HL-60/S4 (cell line): Measurements from ENCODE around the gene ZDHHC11B.
"Not testable (repeated sequence)": the region's sequence is repeated elsewhere in the genome, so short reads cannot be mapped to it uniquely, and the experiment has no call there.

Source experiments
- in situ Hi-C: fragments of 300-500 bp; cut with MboI; formaldehyde crosslinking; loops from 2 replicates; pipeline ENCODE4 v1.14.3; 2022; ENCODE audit warnings: low sequenced_read_pairs

Gene ZDHHC11B

DNA sequence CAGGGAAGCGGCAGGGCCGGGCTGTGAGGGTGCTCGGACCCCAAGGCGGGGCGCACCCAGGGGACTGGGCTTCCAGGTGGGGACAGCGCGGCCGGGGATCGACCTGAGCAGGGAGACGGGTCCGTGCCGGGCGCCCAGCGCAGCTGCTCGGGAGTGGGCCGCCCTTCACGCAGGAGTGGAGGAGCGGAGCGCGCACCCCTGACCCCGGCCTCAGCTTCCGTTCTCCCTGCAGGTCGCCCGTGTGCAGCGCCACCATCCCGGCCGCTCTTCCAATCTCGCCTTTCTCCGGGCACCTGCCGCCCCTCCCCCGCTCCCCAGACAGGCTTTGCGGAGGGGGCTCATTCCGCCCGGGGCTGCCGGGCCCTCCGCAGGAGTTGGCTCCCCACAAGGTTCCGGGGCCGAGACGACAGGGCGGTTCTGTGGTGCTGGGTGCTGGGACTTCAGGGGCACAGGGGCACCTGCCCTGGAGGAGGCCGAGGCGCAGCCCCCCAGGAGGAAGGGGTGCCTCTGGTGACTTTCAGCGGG, 714 bp upstream of the ZDHHC11B start:
- in situ Hi-C loops: not testable (repeated sequence)

DNA sequence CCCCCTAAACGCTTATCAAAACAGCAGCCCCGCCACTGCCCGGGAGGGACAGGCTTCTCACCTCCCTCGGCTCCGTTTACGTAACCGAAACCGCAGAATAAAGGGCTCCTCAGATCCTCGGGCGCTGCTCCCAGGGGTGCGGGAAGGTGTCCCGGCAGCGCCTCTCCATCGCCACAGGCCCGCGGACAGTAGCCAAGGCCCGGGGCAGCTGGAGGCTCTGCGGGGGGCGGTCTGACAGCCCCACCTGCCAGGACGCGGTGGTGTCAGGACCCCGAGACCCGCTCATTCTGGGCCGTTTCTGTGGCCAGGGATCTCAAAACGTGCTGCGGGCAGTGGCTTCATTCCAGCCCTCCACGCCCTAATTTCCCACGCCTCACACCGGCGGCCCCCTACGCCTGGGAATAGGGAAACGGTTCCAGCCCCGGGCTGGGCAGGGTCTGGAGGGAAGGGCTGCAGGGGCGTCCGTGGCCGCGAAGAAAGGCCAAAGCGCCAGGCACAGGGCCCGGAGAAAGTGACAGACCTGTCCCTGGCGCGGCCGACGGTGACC, 575 bp downstream of the ZDHHC11B start:
- in situ Hi-C loops: not testable (repeated sequence)

DNA sequence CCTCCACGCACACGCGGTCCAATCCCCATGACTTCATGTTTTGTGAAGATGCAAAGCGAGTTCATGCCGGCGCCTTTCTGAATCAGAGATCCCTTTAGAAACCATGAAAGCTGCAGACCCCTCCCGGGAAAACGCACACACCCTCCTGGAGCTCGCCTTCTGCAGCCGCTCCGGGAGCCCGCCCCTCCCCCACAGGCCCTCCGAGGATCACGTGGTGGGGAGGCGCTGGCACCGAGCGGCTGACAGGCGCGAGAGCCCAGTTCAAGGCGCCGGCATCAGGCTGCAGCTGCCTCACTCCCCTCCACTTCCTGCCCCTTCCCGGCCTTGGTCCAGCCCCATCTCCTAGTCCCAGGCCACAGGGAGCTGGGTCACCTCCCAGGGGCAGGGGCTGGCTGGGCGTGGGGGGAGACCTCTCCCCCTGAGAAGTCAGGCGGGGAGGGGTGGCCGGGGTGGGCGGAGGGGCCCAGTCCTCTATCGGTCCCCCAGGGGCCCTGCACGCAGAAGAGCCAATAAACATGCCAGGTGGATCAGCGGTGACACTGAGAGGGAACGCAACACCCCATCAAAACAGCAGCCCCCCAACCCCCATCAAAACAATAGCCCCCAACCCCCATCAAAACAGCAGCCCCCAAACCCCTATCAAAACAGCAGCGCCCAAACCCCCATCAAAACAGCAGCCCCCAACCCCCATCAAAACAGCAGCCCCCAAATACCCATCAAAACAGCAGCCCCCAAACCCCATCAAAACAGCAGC, 1.3 kb downstream of the ZDHHC11B start:
- in situ Hi-C loops: not testable (repeated sequence)

DNA sequence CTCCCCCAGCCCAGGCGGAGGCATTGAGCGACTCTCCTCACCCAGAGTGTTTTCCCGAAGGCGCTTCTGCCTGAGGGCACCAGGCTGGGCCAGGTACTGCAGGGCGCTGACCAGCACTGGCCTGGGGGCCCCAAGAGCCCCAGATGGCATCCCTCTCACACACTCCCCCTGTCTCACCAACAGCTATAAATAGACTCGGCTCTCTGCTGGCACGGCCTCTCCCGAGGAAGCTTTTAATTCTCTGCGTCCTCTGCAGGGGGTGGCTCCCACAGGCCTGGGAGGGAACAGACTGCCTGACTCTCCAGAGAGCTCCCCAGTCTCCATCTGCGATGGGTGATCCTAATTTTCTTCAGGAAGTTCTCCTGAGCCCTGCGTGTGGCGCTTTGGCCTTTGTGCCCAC, 2.2 kb downstream of the ZDHHC11B start:
- in situ Hi-C loops: not testable (repeated sequence)

DNA sequence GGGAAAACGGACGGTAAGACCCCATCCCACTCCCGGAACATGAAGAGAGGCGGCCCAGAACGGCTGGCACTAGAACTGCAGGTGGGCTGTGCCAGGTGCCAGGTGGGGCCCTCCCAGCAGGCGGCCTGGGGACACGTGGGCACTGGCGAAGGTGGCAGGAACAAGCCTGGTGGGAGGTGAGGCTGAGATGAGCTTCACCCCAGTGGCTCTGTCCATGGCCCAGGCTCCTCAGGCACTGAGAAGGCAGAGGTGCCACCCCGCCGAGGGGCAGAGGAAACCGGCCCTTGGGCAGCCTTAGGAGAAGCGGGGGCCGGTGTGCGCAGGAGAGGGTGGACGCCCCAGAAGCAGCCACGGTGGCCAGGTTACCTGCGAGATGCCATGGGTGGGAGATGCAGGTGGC, 4.0 kb downstream of the ZDHHC11B start:
- in situ Hi-C loops: not testable (repeated sequence)

DNA sequence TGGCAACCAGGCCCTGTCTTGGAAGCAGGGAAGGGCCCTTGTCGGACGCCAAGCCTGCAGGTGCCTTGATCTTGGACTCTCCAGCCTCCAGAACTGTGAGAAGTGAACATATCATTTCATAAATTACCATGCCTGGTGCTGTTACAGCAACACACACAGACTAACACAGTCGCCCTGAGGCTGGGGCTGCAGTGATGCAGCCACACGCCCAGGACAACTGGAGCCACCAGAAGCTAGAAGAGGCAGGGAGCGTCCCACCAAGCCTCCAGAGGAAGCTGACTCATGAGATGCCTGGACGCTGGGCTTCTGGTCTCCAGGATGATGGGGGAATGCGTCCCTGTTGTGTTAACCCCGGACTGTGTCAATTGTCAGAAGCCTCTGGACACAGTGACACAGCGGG, 5.6 kb downstream of the ZDHHC11B start:
- in situ Hi-C loops: not testable (repeated sequence)

DNA sequence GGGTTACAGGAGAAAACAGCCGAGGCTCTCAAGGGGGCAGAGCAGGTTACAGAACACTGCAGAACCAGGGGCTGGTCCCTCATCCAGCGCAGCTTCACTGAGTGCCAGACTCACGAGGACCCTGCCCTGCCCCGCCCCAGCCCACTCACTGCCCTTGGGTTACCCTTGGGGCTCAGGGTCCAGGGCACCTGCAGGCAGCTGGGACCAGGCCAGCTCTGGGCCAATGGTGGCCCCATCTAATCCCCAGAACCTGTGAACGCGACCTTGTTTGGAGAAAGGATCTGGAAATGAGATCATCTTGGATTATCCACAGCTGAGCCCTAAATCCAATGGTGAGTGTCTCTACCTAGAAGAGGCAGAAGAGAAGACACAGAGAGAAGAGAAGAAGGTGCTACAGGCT, 6.1 kb downstream of the ZDHHC11B start:
- in situ Hi-C loops: not testable (repeated sequence)

DNA sequence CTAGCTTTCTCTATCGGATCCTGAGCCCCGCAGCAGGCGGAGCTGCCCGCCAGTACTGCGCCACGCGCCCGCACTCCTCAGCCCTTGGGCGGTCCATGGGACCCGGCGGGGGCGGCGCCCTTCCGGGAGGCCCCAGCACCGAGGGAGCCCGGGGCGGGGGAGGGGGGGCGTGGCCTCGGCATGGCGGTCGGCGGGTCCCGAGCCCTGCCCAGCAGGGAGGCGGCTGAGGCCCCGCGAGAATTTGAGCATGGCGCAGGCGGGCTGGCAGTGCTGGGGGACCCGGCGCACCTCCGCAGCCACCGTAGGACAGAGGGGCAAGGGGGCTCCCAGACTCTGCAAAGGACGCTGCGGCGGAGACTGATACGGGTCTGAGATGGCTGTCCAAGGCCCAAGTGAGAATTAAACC, 6.8 kb downstream of the ZDHHC11B start:
- in situ Hi-C loops: no loop called here

DNA sequence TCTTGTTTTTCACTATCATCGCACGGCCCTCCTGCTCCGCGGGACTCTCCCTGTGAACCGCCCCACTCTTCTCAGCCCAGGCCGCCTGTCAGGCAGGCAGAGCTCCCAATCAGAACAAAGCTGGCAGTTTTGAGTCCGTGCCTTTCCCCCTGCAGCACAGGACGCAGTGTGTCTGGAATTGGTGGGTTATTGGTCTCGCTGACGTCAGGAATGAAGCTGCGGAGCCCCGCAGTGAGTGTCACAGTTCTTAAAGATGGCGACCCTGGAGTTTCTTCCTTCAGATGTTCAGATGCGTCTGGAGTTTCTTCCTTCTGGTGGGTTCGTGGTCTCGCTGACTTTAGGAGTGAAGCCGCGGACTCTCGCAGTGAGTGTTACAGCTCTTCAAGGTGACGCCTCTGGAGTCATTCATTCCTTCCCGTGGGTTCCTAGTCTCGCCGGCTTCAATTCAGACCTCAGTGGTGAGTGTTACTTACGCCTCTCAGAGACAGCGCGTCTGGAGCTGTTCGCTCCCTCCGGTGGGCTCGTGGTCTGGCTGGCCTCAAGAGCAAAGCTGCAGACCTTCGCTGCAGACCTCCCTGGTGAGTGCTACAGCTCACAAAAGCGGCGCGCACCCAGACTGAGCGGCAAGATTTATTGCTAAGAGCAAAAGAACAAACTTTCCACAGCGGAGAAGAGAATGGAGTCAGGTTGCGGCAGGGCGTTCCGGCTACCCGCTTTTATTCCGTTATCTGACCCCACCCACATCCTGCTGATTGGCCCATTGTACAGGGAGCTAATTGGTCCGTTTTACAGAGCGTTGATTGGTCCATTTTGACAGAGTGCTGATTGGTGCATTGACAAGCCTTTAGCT, 7.4 kb downstream of the ZDHHC11B start:
- in situ Hi-C loops: no loop called here

DNA sequence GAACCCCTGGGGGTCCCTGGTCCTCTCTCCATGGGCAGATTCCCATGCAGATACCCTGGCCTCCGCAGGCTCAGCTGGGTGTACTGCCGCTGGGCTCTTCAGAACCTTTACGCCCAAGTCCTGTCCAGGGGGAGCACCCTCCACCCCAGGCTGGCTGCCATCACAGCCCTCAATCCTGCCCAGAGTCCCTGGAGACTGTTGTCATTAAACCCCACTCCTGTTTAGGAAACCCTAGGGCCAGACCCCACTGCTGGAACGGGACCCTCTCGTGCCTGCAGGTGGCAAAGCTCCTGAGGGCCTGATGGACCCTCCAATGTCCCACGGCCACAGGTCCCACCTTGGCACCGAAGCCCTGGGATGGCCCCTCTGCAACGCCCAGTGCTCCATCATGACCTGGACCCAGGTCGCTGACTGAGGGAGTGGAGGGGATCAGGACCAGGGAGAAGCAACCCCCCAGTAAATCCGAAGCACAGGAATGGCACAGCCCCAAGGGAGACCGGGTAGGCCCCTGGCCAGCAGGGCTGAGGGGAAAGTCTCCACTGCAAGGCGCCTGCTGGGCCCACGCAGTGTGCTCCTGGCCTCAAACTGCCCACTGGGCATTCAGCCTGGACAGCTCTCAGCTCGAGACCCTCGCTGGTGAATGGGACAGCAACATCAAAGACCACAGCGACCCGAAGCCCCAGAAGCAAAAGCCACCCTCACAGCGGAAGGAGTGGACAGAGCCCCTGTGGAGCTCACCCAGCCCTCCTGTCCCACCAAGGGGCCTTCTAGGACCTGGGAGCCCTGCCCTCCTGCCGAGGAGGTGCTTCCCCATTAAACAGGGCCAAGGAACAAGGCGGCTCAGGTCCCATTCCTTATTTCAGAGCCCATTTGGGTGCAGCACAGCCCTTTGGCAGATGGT, 8.3 kb downstream of the ZDHHC11B start:
- in situ Hi-C loops: no loop called here

DNA sequence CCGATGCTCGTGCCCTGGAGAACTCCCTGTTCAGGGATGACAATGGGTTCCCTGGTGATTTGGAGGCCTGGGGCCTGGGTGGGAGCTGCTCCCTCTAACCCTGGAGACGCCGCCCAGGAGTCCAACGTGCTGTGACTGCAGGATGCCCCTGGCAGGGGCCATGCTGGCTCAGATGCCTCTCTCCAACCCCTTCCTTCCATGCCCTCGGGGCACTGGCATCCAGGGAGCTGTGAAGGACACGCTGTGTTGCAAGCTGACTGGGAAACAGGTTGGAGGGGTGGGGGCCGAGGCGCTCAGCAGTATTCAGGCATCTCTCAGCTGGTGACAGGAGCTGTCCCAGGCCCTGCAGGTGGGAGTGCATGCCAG, 9.0 kb downstream of the ZDHHC11B start:
- in situ Hi-C loops: not testable (repeated sequence)

DNA sequence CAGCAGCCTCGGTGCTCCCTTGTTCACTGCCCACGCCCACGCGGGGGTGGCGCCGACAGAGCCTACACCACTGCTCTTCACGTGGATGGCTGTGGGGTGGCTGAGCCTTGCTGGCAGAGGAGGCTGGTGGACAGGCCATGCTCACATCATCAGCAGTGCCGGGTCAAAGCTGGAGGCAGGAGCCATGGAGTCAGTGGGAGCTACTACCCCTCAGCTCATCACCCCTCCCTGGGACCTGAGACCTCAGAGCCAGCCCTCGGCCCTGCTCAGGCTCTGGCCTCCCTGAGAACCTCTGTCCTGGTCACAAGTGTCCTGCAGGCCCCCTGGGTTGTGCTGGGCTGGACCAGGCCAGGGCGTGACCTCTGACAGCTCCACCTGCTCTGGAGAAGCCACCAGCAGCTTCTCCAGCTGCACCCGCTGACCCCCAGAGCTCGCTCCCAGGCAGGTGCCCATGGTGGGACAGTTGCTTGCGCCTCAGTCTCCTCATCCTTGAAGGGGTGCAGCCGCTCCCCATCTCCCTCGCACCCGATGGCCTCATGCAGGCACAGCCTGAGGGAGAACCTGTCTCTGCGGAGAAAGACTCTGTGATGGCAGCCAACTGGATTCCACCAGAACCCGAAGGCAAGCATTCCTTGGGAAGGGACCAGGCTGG, 9.5 kb downstream of the ZDHHC11B start:
- in situ Hi-C loops: not testable (repeated sequence)

DNA sequence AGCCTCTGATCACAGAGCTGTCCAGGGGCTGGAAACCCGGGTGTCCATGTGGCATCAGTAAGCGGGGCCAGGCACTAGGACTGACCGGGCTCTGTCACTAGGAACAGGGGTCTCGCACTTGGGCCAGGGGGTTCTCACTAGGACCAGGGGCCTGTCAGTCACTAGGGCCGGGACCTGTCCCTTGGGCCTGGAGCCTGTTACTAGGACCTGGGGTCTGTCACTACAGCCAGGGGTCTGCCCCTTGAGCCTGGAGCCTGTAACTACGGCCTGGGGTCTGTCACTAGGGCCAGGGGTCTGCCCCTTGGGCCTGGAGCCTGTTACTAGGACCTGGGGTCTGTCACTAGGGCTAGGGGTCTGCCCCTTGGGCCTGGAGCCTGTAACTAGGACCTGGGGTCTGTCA, 10.2 kb downstream of the ZDHHC11B start:
- in situ Hi-C loops: not testable (repeated sequence)

DNA sequence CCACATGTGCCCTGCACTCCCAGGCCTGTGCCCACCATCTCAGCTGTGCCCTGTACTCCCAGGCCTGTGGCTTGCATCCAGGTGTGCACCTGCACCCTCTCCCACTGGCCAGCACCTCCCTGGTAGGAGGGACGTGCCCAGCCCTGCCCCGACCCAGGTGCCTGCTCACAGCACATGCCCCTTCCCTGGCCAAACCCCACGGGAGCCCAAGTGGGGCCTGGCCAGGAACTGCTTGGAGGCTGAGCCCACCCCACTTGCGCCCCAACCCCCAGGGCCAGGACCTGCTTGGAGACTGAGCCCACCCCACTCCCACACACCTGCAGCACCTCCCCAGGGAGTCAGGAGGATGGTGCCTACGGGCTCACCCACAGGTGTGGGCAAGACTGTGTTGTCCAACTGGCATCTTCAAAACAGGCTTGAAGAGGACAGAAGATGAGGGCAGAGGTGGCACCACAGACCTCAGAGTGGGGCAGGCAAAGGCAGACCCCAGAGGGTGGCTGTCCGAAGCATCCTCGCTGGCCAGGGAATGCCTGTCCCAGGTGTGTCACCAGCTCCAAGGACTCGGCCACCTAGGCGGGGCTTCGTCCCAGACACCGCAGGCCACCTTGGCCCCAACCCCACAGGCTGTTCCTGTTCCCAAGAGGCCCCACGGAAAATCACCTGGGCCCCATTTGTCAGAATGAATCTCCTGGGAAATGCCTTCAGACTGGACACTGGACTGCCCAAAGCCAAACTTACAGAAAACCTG, 10.8 kb downstream of the ZDHHC11B start:
- in situ Hi-C loops: no loop called here

DNA sequence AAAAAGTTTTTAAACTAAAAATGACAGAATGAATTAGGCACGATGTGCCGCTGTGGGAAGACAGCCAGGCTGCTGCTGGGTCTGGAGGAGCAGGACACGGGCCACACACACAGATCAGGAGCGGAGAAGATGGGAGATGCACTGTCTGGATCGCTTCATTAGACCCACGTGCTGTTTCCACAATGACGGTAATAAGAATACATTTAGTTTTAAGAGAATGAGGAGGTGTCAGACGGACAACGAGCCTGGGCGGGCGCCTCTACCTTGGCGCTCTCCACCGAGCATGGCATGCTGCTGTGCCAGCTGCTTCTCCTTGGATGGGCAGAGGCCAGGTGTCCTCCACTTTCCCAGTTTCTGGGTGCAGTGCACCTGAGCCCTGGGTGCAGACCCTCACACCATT, 11.6 kb downstream of the ZDHHC11B start:
- in situ Hi-C loops: not testable (repeated sequence)

DNA sequence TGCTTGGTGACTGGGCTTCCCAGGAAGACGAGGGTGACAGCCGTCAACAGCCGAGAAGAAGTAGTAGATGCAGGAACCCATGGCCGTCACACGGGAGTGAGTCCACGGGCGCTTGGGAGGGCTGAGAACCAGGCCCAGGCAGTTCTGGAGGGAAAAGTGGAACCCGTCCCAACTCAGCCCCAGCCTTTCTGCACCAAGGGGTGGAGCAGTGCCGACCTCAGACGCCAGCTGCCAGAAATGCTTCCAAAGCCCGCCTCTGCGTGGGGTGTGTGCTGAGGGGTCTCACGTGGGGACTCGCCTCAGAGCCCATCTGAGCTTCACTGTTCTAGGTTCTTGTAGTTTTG, 12.0 kb downstream of the ZDHHC11B start:
- in situ Hi-C loops: not testable (repeated sequence)

DNA sequence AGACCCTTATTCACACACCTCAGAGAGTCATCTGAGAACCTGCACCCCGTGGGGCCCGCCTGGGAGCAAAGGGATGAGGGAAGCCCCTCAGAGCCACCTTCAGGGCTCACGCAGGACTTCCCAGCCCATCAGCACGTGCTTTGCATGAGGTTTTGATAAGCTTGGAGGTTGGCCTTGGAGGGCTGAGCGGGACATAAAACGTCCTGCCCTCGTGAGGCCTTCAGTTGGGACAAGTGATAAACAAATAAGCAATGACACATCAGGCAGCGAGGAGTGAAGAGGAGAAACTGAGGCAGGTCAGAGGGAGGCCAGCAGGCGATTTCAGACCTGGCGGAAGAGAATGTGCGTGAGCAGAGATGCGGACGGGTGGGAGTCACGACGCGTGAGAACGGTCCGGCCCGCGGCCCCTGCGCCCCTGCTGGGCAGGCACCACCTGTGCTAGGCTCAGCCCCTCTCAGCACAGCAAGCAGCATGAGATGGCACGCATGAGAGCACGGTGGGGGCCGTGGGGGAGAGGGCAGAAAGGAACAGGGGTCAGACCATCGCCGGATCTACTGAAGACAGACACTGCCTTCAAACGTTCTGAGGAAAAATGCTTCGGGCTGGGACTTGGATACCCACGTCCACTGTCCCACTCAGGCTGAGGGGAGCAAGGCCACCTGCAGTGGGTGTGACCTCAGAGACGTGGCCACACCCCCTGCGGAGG, 12.5 kb downstream of the ZDHHC11B start:
- in situ Hi-C loops: not testable (repeated sequence)

DNA sequence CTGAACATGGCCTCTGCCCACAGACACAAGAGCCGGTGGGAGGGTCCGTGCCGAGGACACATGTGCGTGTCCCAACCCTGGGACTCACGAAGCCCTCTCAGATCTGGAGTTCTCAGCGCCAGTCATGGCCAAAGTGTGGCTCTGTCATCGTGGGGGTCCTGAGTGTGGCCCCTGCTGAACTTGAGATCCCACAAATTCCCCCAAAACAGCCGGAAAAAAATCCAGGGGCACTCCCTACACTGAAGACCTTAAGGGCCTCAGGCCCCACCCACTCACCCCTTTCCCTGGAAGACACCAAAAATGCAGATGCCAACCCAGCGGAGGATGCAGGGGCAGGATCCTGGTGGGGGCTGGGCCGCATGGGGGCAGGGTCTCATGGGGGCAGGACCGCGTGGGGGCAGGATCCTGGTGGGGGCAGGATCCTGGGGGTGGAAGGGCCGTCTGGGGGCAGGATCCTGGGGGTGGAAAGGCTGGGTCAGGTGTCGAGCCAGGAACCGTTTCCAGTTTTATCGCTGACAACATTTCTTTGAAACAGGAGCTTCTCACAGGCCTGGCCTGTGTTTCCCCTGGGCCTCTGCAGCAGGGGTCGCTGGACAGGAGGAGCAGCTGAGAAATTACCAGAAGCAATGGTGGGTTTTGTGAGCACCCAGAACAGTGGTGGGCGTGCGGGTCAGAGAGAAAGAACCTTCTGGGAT, 13.3 kb downstream of the ZDHHC11B start:
- in situ Hi-C loops: not testable (repeated sequence)
